Activated T-cell treated with anti-CD3 and anti-CD28 coated beads, Interleukin-2, amount 50 U/mL, for 24 hours (primary cell): ENCODE results near the gene ARRB1.
A peak's percentile ranks its signal among the peaks of the same experiment; 100 is the strongest.
"Not testable (repeated sequence)": the region's sequence is repeated elsewhere in the genome, so short reads cannot be mapped to it uniquely, and the experiment has no call there.

Experiments used
- DNase-seq: peaks from one replicate; pipeline ENCODE4 v3.0.0-alpha.2; 2020
- H3K27ac Mint-ChIP-seq: 2 replicates; pipeline ENCODE4 v1.8.0; 2020; ENCODE audit warnings: mild to moderate bottlenecking, mixed read lengths
- H3K27me3 Mint-ChIP-seq: 2 replicates; pipeline ENCODE4 v1.8.0; 2020; ENCODE audit warnings: mixed read lengths
- H3K36me3 Mint-ChIP-seq: 2 replicates; pipeline ENCODE4 v1.8.0; 2020; ENCODE audit warnings: low read depth, mixed read lengths
- H3K4me1 Mint-ChIP-seq: 2 replicates; pipeline ENCODE4 v1.8.0; 2020; ENCODE audit warnings: low read depth, mixed read lengths
- H3K4me3 Mint-ChIP-seq: 2 replicates; pipeline ENCODE4 v1.8.0; 2020; ENCODE audit warnings: mild to moderate bottlenecking, moderate library complexity, mixed read lengths
- H3K9me3 Mint-ChIP-seq: 2 replicates; pipeline ENCODE4 v1.8.0; 2020; ENCODE audit warnings: mixed read lengths

ARRB1 gene

DNA sequence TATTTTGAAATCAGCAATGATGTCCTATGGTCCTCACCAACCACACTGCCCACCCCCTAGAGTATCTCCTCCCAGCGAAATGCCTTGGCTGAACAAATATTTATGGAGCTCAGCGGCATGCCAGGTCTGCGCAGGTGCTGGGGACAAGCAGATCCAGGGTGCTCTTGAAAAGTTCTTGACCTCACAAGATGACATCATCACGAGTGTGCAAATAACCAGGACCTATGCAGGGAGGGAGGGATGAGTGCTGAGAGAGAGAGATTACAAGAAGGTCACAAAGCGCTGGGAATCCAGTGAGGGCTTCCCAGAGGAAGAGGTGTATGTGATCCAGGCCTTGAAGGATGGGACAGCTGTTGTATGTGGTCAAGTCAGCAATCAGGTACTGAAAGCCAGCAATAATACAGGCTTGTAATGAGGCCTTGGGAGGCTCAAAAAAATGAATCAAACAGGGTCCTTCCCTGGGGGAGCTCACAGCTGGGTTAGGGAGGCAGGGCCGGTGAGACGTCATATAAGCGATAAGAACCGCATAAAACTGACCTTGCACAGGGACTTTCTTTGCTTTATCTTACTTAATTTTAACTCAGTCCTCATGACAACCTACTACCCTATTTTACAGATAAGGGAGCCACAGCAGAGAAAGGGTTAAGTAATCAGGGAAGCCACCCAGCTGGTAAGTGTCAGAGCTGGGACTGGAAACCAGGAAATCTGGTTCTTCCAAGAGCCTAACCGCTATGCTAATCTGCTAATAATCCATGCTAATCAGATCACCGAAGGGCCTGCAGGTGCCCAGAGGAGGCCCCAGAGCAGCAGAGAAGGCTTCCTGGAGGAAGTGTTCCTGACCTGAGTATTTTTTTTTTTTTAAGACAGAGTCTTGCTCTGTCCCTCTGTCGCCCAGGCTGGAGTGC is 8.2 kb downstream of the ARRB1 start:
- no peaks in the 10 kb centered on the region for H3K9me3 Mint-ChIP-seq
- H3K4me3 Mint-ChIP-seq, result no peak overlapping the region
- H3K4me1 Mint-ChIP-seq, result peaks cover 95% of the 10 kb centered on the region
- H3K27me3 Mint-ChIP-seq, result no peaks in the 10 kb centered on the region
- H3K36me3 Mint-ChIP-seq, result no peaks in the 10 kb centered on the region
- no peak for DNase-seq
- peak overlapping the region; percentile 38 for H3K27ac Mint-ChIP-seq

DNA sequence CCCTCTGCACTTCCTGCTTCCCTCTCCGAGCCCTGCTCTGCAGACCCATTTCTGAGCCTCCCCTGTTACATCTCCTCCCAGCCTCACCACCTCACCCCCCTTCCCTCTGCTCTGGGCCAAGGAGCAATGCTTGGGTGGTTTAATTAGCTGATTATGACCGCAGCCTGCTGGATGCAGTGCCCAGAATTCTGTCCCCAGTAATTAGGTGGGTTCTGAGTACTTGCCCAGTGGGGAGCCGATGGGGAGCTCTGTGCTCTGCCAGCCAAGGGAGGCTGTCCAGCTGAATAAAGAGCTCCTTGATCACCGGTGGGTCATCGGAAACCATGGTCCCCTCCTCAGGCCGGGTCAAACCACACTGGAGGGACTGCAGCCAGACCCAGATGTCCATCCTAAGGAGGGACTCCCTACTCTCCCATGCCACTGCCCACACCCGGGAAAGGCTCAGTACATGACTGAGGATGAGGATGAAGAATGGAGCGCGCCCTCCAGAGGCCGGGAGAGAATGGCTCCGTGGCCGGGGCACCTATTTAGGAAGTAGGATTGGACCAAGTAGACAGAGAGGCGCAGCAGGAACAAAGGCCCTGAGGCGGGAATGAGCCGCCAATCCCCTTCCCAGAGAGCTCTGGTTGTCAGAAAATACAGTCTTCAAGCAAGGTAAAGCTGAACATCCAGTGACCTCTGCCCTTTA is 9.1 kb downstream of the ARRB1 start:
- no peak for DNase-seq
- H3K36me3 Mint-ChIP-seq, result no peaks in the 10 kb centered on the region
- H3K4me1 Mint-ChIP-seq, result peaks cover 94% of the 10 kb centered on the region
- H3K4me3 Mint-ChIP-seq, result no peak overlapping the region
- H3K27me3 Mint-ChIP-seq, result no peaks in the 10 kb centered on the region
- H3K9me3 Mint-ChIP-seq, result no peaks in the 10 kb centered on the region
- peak overlapping the region; percentile 10 for H3K27ac Mint-ChIP-seq

DNA sequence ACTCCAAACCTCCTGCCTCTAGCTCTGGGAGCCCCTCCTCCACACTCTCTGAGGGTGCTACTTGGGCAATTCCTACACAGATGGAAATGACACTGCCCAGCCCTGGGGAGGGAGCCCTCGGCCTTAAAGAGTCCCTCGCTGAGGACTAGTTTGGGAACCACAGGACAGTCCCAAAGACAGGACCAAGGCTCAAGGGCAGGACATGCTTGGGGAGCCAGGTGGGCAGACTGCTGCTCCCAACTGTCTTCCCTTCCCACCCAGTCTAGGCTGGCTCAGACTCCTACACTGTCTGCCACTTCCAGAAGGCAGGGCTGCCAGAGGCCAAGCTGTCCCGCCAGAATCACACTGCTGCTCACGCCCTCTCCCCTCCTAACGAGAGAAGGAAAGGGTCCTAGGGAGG is 9.8 kb downstream of the ARRB1 start:
- Mint-ChIP-seq H3K9me3 (no peaks in the 10 kb centered on the region), H3K36me3 (no peaks in the 10 kb centered on the region), H3K4me1 (peaks cover 94% of the 10 kb centered on the region)

DNA sequence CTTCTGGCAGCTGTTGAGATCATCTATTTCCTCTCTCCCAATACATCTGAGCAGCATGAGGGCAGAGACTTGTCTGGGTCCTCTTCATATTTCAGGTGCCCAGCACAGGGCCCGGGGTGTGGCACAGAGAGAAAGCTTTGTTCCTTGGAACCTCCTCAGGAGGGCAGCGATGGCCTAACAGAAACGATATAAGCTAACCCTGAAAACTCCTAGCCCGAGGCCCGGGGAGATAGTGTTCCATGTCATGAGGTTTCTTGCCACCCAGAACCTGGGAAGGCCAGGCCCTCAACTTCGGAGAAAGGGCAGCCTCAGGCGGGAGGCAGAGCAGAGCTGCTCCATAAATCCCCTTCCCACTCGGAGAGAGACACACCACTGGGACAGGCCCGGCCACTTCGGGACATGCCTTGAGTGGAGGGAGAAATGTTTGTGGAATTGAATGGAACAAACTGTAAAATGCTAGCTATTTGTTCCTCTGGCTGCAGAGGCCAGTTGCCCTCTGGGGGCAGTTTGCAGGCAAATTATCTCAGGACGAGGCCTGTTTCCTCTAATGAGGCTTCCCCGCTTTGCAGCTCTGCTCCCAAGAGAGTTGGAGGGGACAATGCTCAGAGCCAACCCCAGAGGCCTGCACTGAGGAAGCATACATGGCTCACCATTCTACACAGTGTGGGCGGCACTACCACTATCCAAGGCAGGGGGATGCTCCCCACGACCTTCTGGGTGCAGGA is 11.6 kb downstream of the ARRB1 start:
- Mint-ChIP-seq H3K4me1 (peaks cover 90% of the 10 kb centered on the region), H3K9me3 (no peaks in the 10 kb centered on the region), H3K4me3 (peak overlapping the region; percentile 54), H3K27ac (peak overlapping the region; percentile 80), H3K36me3 (no peaks in the 10 kb centered on the region), H3K27me3 (no peaks in the 10 kb centered on the region)
- no peak for DNase-seq

More for the DNA sequence above, 9.8 kb downstream of the ARRB1 start:
- Mint-ChIP-seq H3K27ac (peak overlapping the region; percentile 80), H3K27me3 (no peaks in the 10 kb centered on the region), H3K4me3 (no peak overlapping the region)
- DNase-seq, result no peak

DNA sequence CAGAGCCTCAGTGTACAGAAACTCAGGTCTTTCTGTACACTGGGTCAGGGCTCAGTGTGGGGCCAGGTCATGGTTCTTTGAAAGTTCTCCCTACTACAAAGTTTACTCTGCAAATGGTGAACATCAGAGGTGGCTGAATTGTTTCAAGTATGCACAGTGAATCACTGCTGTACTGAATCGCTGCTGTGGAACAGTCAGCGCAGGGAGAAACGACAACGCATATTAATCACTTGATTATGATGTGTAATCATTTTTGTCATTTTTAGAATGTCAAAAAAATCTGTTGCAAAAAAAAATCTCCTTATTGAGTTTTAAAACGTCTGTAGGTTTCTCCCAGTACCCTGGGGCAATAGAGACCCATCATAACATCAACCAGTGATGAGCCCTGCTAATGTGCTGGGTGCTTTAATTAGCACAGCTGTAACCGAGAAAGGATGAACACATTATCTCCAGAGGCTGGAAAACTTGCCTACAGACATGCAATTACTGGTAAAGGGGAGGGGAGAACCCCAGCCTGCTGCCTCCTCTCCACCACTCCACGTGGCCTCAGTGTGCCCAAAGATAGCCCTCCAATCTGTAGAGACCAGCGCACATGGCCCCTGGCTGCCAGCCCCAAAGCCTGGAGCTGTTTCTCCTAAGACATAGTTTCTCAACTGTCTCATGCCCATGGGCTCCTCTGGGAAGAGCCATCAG is 12.8 kb downstream of the ARRB1 start:
- H3K4me3 Mint-ChIP-seq, result peak overlapping the region; percentile 43
- H3K9me3 Mint-ChIP-seq, result no peaks in the 10 kb centered on the region
- no peaks in the 10 kb centered on the region for H3K36me3 Mint-ChIP-seq
- DNase-seq, result no peak
- H3K4me1 Mint-ChIP-seq, result peaks cover 83% of the 10 kb centered on the region
- H3K27ac Mint-ChIP-seq, result peak overlapping the region; percentile 80
- no peaks in the 10 kb centered on the region for H3K27me3 Mint-ChIP-seq

DNA sequence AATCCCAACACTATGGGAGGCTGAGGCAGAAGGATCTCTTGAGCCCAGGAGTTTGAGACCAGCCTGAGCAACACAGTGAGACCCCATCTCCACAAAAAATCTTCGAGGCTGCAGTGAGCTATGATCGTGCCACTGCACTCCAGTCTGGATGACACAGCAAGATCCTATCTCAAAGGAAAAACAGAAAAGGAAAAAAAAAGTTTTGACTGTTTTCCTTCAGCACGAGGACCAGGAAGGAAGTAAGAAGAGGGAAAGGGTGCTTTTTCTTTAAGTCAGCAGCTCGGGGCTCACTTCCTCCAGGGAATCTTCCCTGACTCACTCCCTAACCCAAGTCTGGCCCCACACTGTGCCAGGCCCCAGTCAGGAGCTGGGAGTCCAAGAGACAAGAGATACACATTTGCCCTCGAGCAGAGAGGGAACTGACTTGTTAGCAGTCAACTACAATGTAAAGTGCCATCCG is 14.2 kb downstream of the ARRB1 start:
- Mint-ChIP-seq H3K27ac (peak overlapping the region; percentile 44), H3K9me3 (no peaks in the 10 kb centered on the region), H3K36me3 (peaks cover 2% of the 10 kb centered on the region), H3K27me3 (no peaks in the 10 kb centered on the region), H3K4me1 (peaks cover 79% of the 10 kb centered on the region), H3K4me3 (no peak overlapping the region)
- no peak for DNase-seq

DNA sequence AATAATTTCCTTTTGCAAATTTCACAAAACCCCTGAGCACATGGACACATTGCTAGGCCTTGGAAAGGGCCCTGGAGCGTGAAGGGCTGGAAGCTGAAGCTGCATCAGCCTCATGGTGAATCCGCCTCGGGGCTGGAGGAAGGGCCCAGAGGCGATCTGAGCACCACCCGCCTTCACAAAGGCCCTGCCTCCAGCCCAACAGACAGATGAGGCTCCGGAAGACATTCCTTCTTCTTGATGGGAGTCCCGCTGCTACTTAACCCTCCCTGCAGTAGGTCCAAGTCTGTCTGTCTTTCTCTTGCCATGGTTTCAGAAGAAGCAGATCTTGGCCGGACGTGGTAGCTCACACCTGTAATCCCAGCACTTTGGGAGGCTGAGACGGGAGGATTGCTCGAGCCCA is 16.5 kb downstream of the ARRB1 start:
- Mint-ChIP-seq H3K27ac (no peak overlapping the region), H3K4me3 (no peak overlapping the region), H3K4me1 (peaks cover 73% of the 10 kb centered on the region), H3K27me3 (no peaks in the 10 kb centered on the region), H3K36me3 (peaks cover 5% of the 10 kb centered on the region), H3K9me3 (no peaks in the 10 kb centered on the region)
- no peak for DNase-seq

DNA sequence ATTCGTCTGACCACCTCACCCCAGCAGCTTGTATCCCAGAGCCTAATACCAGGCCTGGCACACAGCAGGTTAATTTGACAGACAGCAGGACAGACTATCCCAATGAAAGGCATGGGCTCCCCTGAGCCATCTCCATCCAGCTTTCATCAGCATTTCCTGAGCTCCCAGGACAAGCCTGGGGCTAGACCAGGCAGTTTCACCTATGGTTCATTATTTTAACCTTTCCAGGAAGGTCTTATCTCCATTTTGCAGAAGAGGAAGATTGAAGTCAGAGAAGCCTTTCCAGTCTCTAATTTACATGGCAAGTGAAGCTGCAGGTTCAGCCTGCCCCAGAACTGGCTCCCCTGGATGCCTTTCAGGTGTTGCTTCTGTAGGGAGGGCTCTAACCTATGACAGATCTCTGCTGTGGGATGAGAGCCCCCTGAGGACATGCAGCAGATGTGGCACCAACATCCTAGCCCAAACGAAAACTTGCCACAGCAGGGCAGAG is 17.0 kb downstream of the ARRB1 start:
- Mint-ChIP-seq H3K9me3 (no peaks in the 10 kb centered on the region), H3K4me1 (peaks cover 73% of the 10 kb centered on the region), H3K27me3 (no peaks in the 10 kb centered on the region), H3K36me3 (peaks cover 5% of the 10 kb centered on the region), H3K27ac (no peak overlapping the region), H3K4me3 (no peak overlapping the region)
- no peak for DNase-seq

DNA sequence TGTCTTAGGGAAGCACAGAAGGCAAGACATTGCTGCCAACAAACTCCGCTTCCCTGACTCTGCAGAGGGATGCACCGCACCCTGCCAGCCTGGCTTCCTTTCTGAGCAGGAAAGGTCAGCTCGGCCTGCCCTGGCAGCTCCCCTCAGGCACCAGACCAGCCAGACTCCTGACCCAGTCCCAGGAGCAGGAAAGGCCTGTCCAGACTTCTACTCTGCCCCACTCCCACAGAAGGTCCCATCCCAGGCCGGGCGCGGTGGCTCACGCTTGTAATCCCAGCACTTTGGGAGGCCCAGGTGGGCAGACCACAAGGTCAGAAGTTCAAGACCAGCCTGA is 17.7 kb downstream of the ARRB1 start:
- Mint-ChIP-seq H3K36me3 (peaks cover 5% of the 10 kb centered on the region), H3K27ac (no peak overlapping the region), H3K4me1 (peaks cover 73% of the 10 kb centered on the region), H3K27me3 (no peaks in the 10 kb centered on the region), H3K4me3 (no peak overlapping the region), H3K9me3 (no peaks in the 10 kb centered on the region)
- no peak for DNase-seq

DNA sequence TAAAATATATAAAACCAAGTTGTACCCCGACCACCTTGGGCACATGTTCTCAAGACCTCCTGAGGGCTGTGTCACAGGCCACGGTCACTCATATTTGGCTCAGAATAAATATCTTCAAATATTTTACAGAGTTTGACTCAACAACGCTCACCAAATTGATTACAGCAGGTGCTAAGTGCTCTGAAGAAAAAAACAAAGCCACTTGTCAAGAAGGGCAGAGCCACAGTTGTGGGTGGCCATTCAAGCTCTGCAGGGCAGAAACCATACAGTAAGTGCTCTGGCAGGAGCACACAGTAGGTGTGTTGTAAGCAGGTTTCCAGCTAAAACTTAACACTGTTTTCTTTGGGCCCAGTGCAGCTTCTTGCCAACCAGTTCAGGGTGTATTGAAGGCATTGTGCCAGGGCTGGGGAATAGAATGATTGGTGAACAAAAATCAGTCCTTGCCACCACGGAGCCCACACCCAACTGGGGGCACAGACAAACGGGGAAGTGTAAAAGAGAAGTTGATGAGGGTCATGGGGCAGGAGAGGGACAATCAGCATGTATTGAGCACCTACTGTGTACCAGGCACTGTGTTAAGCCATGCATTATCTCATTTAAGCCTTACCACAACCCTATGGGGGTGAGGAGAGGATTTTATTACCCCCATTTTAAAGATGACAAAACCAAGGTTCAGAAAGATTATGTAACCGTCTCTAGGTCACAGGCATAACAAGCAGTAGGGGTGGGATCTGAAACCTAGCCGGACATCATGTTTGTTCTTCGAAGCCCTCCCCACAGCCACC is 18.2 kb downstream of the ARRB1 start:
- Mint-ChIP-seq H3K4me3 (no peak overlapping the region), H3K27me3 (no peaks in the 10 kb centered on the region), H3K27ac (no peak overlapping the region), H3K9me3 (no peaks in the 10 kb centered on the region), H3K36me3 (peaks cover 5% of the 10 kb centered on the region), H3K4me1 (peaks cover 73% of the 10 kb centered on the region)
- no peak for DNase-seq

DNA sequence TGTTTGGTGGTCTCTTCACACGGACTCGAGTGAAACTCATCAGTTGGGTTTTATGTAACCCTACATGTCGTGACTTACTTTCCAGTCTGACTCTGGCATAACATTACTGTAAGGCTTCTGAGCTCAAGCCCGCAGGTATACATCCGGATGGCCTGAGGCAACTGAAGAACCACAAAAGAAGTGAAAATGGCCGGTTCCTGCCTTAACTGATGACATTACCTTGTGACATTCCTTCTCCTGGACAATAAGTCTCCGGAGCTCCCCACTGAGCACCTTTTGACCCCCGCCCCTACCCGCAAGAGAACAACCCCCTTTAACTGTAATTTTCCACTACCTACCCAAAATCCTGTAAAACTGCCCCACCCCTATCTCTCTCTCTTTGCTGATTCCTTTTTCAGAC is 19.7 kb downstream of the ARRB1 start:
- not testable (repeated sequence) for H3K9me3 Mint-ChIP-seq, H3K27me3 Mint-ChIP-seq, H3K36me3 Mint-ChIP-seq, DNase-seq, H3K4me3 Mint-ChIP-seq, H3K27ac Mint-ChIP-seq
- peaks cover 64% of the 10 kb centered on the region for H3K4me1 Mint-ChIP-seq

DNA sequence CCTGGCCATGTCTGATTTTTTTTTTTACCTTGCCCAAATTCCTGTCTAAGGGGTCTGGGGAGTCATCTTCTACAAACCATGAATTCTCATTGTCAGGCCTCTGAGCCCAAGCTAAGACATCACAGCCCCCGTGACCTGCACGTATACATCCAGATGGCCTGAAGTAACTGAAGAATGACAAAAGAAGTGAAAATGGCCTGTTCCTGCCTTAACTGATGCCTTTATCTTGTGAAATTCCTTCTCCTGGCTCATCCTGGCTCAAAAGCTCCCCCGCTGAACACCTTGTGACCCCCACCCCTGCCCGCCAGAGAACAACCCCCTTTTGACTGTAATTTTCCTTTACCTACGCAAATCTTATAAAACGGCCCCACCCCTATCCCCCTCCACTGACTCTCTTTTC is 20.2 kb downstream of the ARRB1 start:
- peaks cover 64% of the 10 kb centered on the region for H3K4me1 Mint-ChIP-seq

DNA sequence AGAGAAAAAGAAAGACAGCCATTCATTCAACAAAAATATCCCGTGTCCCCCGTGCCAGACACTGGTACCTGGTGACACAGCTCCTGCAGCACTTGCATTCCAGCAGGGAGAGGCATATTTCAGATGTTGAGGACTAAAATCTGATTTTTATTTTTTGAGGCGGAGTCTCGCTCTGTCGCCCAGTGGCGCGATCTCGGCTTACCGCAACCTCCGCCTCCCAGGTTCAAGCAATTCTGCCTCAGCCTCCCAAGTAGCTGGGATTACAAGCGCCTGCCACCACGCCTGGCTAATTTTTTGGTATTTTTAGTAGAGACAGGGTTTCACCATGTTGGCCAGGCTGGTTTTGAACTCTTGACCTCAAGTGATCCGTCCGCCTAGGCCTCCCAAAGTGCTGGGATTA is 20.6 kb downstream of the ARRB1 start:
- not testable (repeated sequence) for H3K4me3 Mint-ChIP-seq, H3K27me3 Mint-ChIP-seq, H3K27ac Mint-ChIP-seq, H3K9me3 Mint-ChIP-seq, DNase-seq, H3K36me3 Mint-ChIP-seq
- peaks cover 64% of the 10 kb centered on the region for H3K4me1 Mint-ChIP-seq

More for the DNA sequence above, 20.2 kb downstream of the ARRB1 start:
- not testable (repeated sequence) for H3K27ac Mint-ChIP-seq, H3K9me3 Mint-ChIP-seq, H3K36me3 Mint-ChIP-seq, H3K4me3 Mint-ChIP-seq, H3K27me3 Mint-ChIP-seq, DNase-seq
